HL-60 (cell line): ENCODE measurements around the gene FAM78B.

Experiments used
- DNase-seq, 2 experiments: peaks; one replicate each; pipeline ENCODE4 v3.0.0-alpha.2; 2010 to 2020; ENCODE audit warnings: low read depth in 1 of 2, low spot score in 1 of 2
- H3K27ac ChIP-seq: fragments of 250-450 bp; sonication (Bioruptor Pico); replicated peaks from 2 replicates; pipeline ENCODE4 v1.5.1; 2020; ENCODE audit warnings: mild to moderate bottlenecking, moderate library complexity
- H3K27me3 ChIP-seq: fragments of 250-450 bp; sonication (Bioruptor Pico); 2 replicates; pipeline ENCODE4 v1.5.1; 2021; ENCODE audit warnings: mild to moderate bottlenecking, moderate library complexity; ENCODE audit not compliant: insufficient read depth, poor library complexity, severe bottlenecking
- H3K4me3 ChIP-seq: replicated peaks from 2 replicates; pipeline ENCODE4 v1.5.1; 2011; ENCODE audit warnings: mild to moderate bottlenecking, control low read depth, low read length; ENCODE audit not compliant: insufficient read depth
- GABPA ChIP-seq: IDR thresholded peaks from 2 replicates; pipeline ENCODE4 v1.6.1; 2012; ENCODE audit warnings: low read depth
- POLR2AphosphoS5 ChIP-seq: IDR thresholded peaks from 2 replicates; pipeline ENCODE4 v1.6.1; 2012; ENCODE audit warnings: low read depth
- SPI1 ChIP-seq: IDR thresholded peaks from 2 replicates; pipeline ENCODE4 v1.6.1; 2012; ENCODE audit warnings: low read depth, mild to moderate bottlenecking, borderline replicate concordance
- TF ChIP-seq, protein P1 (sequence below): IDR thresholded peaks from 2 replicates; pipeline ENCODE4 v1.6.1; 2012; ENCODE audit warnings: low read depth; ENCODE audit not compliant: insufficient replicate concordance
- TF ChIP-seq, protein P2 (sequence below): IDR thresholded peaks from one replicate; pipeline ENCODE4 v1.5.1; 2011; ENCODE audit warnings: low read length, control low read depth, inconsistent platforms; ENCODE audit not compliant: insufficient read depth

FAM78B gene

DNA sequence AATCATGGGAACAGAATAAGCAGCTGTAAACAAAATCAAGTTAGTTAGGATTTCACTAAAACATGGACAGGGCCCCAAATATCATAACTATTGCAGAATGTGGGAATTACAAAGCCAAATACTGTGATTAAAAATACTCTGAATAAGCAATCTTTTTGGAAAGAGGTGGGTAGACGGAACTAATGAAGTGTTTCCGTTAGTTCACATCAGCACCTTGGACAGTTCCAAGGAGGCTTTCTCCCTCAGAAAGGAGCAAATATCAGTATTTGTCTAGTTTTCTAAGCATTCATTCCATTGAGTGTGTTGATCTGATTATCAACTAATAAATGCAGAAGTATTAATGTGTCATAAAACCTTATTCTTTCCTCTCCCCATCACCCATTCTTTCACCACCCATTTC is 97.4 kb downstream of the FAM78B start:
- Histone ChIP-seq H3K27ac (no peak overlapping the region), H3K27me3 (no peaks in the 10 kb centered on the region), H3K4me3 (no peak overlapping the region)
- no peak for TF ChIP-seq GABPA
- TF ChIP-seq, protein P1, sequence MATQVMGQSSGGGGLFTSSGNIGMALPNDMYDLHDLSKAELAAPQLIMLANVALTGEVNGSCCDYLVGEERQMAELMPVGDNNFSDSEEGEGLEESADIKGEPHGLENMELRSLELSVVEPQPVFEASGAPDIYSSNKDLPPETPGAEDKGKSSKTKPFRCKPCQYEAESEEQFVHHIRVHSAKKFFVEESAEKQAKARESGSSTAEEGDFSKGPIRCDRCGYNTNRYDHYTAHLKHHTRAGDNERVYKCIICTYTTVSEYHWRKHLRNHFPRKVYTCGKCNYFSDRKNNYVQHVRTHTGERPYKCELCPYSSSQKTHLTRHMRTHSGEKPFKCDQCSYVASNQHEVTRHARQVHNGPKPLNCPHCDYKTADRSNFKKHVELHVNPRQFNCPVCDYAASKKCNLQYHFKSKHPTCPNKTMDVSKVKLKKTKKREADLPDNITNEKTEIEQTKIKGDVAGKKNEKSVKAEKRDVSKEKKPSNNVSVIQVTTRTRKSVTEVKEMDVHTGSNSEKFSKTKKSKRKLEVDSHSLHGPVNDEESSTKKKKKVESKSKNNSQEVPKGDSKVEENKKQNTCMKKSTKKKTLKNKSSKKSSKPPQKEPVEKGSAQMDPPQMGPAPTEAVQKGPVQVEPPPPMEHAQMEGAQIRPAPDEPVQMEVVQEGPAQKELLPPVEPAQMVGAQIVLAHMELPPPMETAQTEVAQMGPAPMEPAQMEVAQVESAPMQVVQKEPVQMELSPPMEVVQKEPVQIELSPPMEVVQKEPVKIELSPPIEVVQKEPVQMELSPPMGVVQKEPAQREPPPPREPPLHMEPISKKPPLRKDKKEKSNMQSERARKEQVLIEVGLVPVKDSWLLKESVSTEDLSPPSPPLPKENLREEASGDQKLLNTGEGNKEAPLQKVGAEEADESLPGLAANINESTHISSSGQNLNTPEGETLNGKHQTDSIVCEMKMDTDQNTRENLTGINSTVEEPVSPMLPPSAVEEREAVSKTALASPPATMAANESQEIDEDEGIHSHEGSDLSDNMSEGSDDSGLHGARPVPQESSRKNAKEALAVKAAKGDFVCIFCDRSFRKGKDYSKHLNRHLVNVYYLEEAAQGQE = peak; percentile 96
- no peak for DNase-seq

DNA sequence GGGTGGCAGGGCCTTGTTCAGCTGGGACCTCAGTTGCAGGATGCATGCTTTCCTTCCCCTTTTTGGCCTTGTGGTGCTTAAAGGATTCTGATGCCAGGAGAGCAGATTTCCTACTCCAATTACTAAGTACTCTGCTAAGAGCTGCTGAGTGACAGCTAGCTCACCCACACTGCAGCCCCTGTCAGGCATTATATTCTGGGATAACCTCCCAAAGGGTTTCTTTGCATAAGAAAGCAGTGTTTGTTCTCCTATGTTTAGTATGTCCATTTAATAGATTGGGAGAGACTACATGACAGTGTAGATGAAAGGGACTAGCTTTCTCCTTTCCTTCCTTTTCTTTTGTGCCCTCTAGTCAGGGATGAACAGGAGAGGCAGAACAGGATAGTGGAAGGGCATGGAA is 100.7 kb downstream of the FAM78B start:
- Histone ChIP-seq H3K27ac (no peak overlapping the region), H3K4me3 (no peak overlapping the region), H3K27me3 (no peaks in the 10 kb centered on the region)
- TF ChIP-seq, protein P2, sequence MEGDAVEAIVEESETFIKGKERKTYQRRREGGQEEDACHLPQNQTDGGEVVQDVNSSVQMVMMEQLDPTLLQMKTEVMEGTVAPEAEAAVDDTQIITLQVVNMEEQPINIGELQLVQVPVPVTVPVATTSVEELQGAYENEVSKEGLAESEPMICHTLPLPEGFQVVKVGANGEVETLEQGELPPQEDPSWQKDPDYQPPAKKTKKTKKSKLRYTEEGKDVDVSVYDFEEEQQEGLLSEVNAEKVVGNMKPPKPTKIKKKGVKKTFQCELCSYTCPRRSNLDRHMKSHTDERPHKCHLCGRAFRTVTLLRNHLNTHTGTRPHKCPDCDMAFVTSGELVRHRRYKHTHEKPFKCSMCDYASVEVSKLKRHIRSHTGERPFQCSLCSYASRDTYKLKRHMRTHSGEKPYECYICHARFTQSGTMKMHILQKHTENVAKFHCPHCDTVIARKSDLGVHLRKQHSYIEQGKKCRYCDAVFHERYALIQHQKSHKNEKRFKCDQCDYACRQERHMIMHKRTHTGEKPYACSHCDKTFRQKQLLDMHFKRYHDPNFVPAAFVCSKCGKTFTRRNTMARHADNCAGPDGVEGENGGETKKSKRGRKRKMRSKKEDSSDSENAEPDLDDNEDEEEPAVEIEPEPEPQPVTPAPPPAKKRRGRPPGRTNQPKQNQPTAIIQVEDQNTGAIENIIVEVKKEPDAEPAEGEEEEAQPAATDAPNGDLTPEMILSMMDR = no peak
- TF ChIP-seq, protein P1 = no peak
- no peak for TF ChIP-seq GABPA
- DNase-seq = no peak

DNA sequence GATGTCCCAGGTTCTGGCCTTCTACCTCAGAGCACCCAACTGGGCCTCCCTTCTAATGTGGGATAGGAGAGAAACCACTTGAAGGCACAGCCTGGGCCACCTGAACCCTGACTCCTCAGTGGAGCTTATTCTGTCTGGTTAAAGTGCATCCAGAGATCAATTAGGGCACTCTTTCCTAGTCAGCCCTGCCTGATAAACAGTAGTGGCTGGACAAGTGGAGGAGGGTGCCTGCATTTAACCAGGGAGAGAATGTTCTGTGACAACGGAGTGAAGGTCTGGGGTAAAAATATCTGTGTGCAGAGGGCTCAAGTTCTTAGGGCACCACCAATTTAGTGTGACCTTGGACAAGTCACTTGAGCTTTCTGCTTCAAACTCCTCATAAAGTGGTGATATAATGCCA is 101.8 kb downstream of the FAM78B start:
- Histone ChIP-seq H3K27me3 (no peaks in the 10 kb centered on the region), H3K4me3 (no peak overlapping the region), H3K27ac (no peak overlapping the region)
- no peak for DNase-seq
- TF ChIP-seq, protein P2 = no peak
- TF ChIP-seq POLR2AphosphoS5 = no peak

DNA sequence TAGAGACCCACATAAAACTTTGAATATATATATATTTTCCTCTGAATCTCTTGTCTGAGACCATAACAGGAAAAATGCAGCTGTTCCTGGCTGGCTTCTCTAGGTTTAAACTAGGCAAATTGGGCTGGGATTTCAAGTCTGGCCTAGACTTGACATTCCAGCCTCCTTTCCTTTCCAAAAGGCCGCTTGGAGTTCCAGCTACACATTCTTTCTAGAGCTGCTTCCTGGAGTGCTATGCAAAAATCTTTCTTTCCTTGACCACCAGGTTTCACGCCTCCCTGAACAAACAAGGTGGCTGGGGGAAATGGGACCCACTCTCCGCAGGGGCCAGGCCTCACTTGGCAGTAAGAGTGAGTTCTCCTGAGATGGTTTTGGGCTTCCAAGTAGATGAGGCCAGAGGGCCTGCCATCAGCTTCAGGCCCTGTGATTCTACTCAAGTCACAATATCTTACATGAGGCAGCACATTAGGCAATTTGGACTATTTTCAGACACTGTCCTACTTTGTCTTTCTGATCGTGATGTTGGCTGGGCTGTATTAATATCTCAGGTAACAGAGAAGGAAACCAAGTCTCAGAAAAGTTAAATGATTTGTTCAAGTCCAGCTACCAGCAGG is 102.4 kb downstream of the FAM78B start:
- TF ChIP-seq, protein P1 = no peak
- TF ChIP-seq SPI1 = no peak
- TF ChIP-seq, protein P2 = no peak
- no peak for TF ChIP-seq POLR2AphosphoS5
- no peak for TF ChIP-seq GABPA
- no peak overlapping the region for H3K27ac ChIP-seq
- DNase-seq = no peak
- no peak overlapping the region for H3K4me3 ChIP-seq
- H3K27me3 ChIP-seq = no peaks in the 10 kb centered on the region
